HG03039 (cell line): ENCODE measurements around the gene ZDHHC7.

Source experiments
- ATAC-seq: cut with Tn5 transposase; IDR thresholded peaks from one replicate; pipeline ENCODE4 v1.9.1; 2021; ENCODE audit warnings: mild to moderate bottlenecking, moderate library complexity; ENCODE audit not compliant: unreplicated experiment

The ZDHHC7 gene

GRCh38 chr16:84999857-85000480 lies 11.4 kb downstream of the ZDHHC7 start:
- ATAC-seq = no peak

- no peak for ATAC-seq
Observed at GRCh38 chr16:84999200-84999599, 12.1 kb downstream of the ZDHHC7 start.

GRCh38 chr16:84996365-84996764 lies 15.0 kb downstream of the ZDHHC7 start:
- ATAC-seq = no peak

GRCh38 chr16:84995663-84996062 lies 15.7 kb downstream of the ZDHHC7 start:
- ATAC-seq = no peak

- ATAC-seq = no peak
Observed at GRCh38 chr16:84993926-84994325, 17.4 kb downstream of the ZDHHC7 start.

GRCh38 chr16:84992717-84993075 lies 18.6 kb downstream of the ZDHHC7 start:
- no peak for ATAC-seq

- ATAC-seq = no peak
Observed at GRCh38 chr16:84990782-84991181, 20.6 kb downstream of the ZDHHC7 start.

GRCh38 chr16:84989749-84990620 lies 21.4 kb downstream of the ZDHHC7 start:
- no peak for ATAC-seq

- ATAC-seq = no peak
Observed at GRCh38 chr16:84988328-84989080, 22.8 kb downstream of the ZDHHC7 start.

GRCh38 chr16:84986879-84987278 lies 24.5 kb downstream of the ZDHHC7 start:
- no peak for ATAC-seq

GRCh38 chr16:84986102-84986501 lies 25.2 kb downstream of the ZDHHC7 start:
- ATAC-seq = no peak

- no peak for ATAC-seq
Observed at GRCh38 chr16:84985079-84986065, 26.0 kb downstream of the ZDHHC7 start.

- ATAC-seq = no peak
Observed at GRCh38 chr16:84982434-84982833, 28.9 kb downstream of the ZDHHC7 start.

GRCh38 chr16:84979516-84979915 lies 31.8 kb downstream of the ZDHHC7 start:
- ATAC-seq = no peak

GRCh38 chr16:84976644-84977400 lies 34.5 kb downstream of the ZDHHC7 start:
- ATAC-seq = no peak

GRCh38 chr16:84975522-84975921 lies 35.8 kb downstream of the ZDHHC7 start:
- no peak for ATAC-seq

GRCh38 chr16:84975066-84975465 lies 36.3 kb downstream of the ZDHHC7 start:
- ATAC-seq = no peak

- no peak for ATAC-seq
Observed at GRCh38 chr16:84973776-84974523, 37.4 kb downstream of the ZDHHC7 start.

- no peak for ATAC-seq
Observed at GRCh38 chr16:84973236-84973635, 38.1 kb downstream of the ZDHHC7 start.
